WTC11 (cell line): ENCODE results near the gene SETD2. TPM values are rescaled to one million over a fixed set of nuclear protein-coding genes. Genes with fewer than 3 reads are reported as not detected.
A peak's percentile ranks its signal among the peaks of the same experiment; 100 is the strongest.

ENCODE experiments used
- ATAC-seq: fragments of 200-7000 bp; cut with Tn5 transposase; 2 replicates; pipeline ENCODE4 v1.10.0; 2021; ENCODE audit warnings: mild to moderate bottlenecking, moderate library complexity
- CTCF ChIA-PET: fragments of 300-600 bp; sonication (Branson Sonifier 250); formaldehyde crosslinking; loops from one replicate; lab custom pipeline; 2021; ENCODE audit warnings: antibody characterized with exemption; lab: Charles Lee
- POLR2A ChIA-PET: fragments of 350-600 bp; sonication (Branson Sonifier 250); formaldehyde crosslinking; loops from one replicate; lab custom pipeline; 2021; ENCODE audit warnings: antibody characterized with exemption; lab: Charles Lee
- DNase-seq: peaks from one replicate; pipeline ENCODE4 v3.0.0; 2021; ENCODE audit warnings: low spot score
- H3K27ac Mint-ChIP-seq: 2 replicates; pipeline ENCODE4 v1.8.0; 2021; ENCODE audit warnings: mixed read lengths
- H3K27me3 Mint-ChIP-seq: 2 replicates; pipeline ENCODE4 v1.8.0; 2021; ENCODE audit warnings: low read depth, mild to moderate bottlenecking, moderate library complexity, mixed read lengths
- H3K36me3 Mint-ChIP-seq: 2 replicates; pipeline ENCODE4 v1.8.0; 2021; ENCODE audit warnings: mixed read lengths
- H3K4me1 Mint-ChIP-seq: 2 replicates; pipeline ENCODE4 v1.8.0; 2022; ENCODE audit warnings: mixed read lengths
- H3K4me3 Mint-ChIP-seq: 2 replicates; pipeline ENCODE4 v1.8.0; 2021; ENCODE audit warnings: mild to moderate bottlenecking, moderate library complexity, mixed read lengths
- H3K9me3 Mint-ChIP-seq: 2 replicates; pipeline ENCODE4 v1.8.0; 2021; ENCODE audit warnings: mixed read lengths
- CREB1 ChIP-seq: sonication (generic); formaldehyde crosslinking; IDR thresholded peaks from 2 replicates; pipeline ENCODE4 v1.8.0; 2023; ENCODE audit warnings: mild to moderate bottlenecking, missing genetic modification reagents
- CREM ChIP-seq: sonication (generic); formaldehyde crosslinking; IDR thresholded peaks from 2 replicates; pipeline ENCODE4 v1.8.1; 2022; ENCODE audit warnings: mild to moderate bottlenecking, missing genetic modification reagents, moderate library complexity
- E2F1 ChIP-seq: sonication (generic); formaldehyde crosslinking; IDR thresholded peaks from 2 replicates; pipeline ENCODE4 v1.8.0; 2022; ENCODE audit warnings: mild to moderate bottlenecking, missing genetic modification reagents
- FOXP4 ChIP-seq: sonication (generic); formaldehyde crosslinking; IDR thresholded peaks from 2 replicates; pipeline ENCODE4 v1.8.0; 2022; ENCODE audit warnings: mild to moderate bottlenecking, missing genetic modification reagents
- IRF1 ChIP-seq: sonication (generic); formaldehyde crosslinking; IDR thresholded peaks from 2 replicates; pipeline ENCODE4 v1.8.0; 2023; ENCODE audit warnings: missing genetic modification reagents
- PREB ChIP-seq: sonication (generic); formaldehyde crosslinking; IDR thresholded peaks from 2 replicates; pipeline ENCODE4 v1.8.1; 2022; ENCODE audit warnings: mild to moderate bottlenecking, missing genetic modification reagents, moderate library complexity, borderline replicate concordance
- TCF7 ChIP-seq: sonication (generic); formaldehyde crosslinking; IDR thresholded peaks from 2 replicates; pipeline ENCODE4 v1.8.0; 2022; ENCODE audit warnings: mild to moderate bottlenecking, low read depth, missing genetic modification reagents, moderate library complexity
- TEAD4 ChIP-seq: sonication (generic); formaldehyde crosslinking; IDR thresholded peaks from 2 replicates; pipeline ENCODE4 v1.8.0; 2022; ENCODE audit warnings: mild to moderate bottlenecking, missing genetic modification reagents
- TP53 ChIP-seq: sonication (generic); formaldehyde crosslinking; IDR thresholded peaks from 2 replicates; pipeline ENCODE4 v1.8.1; 2023; ENCODE audit warnings: mild to moderate bottlenecking, missing genetic modification reagents
- ZBTB21 ChIP-seq: sonication (generic); formaldehyde crosslinking; IDR thresholded peaks from 2 replicates; pipeline ENCODE4 v1.8.1; 2023; ENCODE audit warnings: mild to moderate bottlenecking, missing genetic modification reagents, borderline replicate concordance
- ZNF232 ChIP-seq: sonication (generic); formaldehyde crosslinking; IDR thresholded peaks from 2 replicates; pipeline ENCODE4 v1.8.0; 2022; ENCODE audit warnings: mild to moderate bottlenecking, missing genetic modification reagents
- ZNF416 ChIP-seq: fragments of 250-450 bp; sonication (Bioruptor Pico); IDR thresholded peaks from 2 replicates; pipeline ENCODE4 v1.9.0; 2021; ENCODE audit warnings: mild to moderate bottlenecking, inconsistent platforms
- ZNF512 ChIP-seq: sonication (generic); formaldehyde crosslinking; IDR thresholded peaks from 2 replicates; pipeline ENCODE4 v1.8.1; 2022; ENCODE audit warnings: missing genetic modification reagents, borderline replicate concordance
- total RNA-seq: library from RNA; stranded (reverse); gene quantifications from 3 replicates; pipeline ENCODE4 v1.2.3, GENCODE V29; 2021
- TF ChIP-seq, protein P1 (sequence below): sonication (generic); formaldehyde crosslinking; IDR thresholded peaks from 2 replicates; pipeline ENCODE4 v1.8.0; 2022; ENCODE audit warnings: missing genetic modification reagents
- TF ChIP-seq, protein P2 (sequence below): sonication (generic); formaldehyde crosslinking; IDR thresholded peaks from 2 replicates; pipeline ENCODE4 v1.8.0; 2023; ENCODE audit warnings: mild to moderate bottlenecking, missing genetic modification reagents
- TF ChIP-seq, protein P3 (sequence below): sonication (generic); formaldehyde crosslinking; IDR thresholded peaks from 2 replicates; pipeline ENCODE4 v1.8.1; 2023; ENCODE audit warnings: mild to moderate bottlenecking, missing genetic modification reagents, moderate library complexity

The SETD2 gene
- total RNA-seq, 1 experiment from 2014 or later: 39.8 TPM

DNA sequence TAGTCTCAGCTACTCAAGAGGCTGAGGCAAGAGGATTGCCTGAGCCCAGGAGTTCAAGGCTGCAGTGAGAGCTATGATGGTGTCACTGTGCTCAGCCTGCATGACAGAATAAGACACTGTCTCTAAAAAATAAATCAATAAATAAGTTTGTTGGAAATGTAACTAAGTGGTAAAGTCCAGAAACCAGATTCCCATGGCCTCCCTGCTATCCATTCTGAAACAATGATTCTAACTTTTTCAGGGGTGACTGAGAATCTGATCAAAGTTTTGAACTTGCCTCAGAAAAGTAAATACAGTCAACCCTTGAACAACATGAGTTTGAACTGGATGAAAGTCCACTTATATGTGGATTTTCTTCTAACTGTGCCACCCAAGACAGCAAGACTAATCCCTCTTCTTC is 98.2 kb downstream of the SETD2 start:
- H3K4me3 Mint-ChIP-seq: no peak overlapping the region
- peaks cover 22% of the 10 kb centered on the region for H3K36me3 Mint-ChIP-seq
- ChIA-PET POLR2A (no interaction called here), CTCF (no interaction called here)
- H3K4me1 Mint-ChIP-seq: no peaks in the 10 kb centered on the region
- no peak for ATAC-seq
- no peak for TF ChIP-seq TP53 (CRISPR knock-in tag)
- TF ChIP-seq, protein P1, sequence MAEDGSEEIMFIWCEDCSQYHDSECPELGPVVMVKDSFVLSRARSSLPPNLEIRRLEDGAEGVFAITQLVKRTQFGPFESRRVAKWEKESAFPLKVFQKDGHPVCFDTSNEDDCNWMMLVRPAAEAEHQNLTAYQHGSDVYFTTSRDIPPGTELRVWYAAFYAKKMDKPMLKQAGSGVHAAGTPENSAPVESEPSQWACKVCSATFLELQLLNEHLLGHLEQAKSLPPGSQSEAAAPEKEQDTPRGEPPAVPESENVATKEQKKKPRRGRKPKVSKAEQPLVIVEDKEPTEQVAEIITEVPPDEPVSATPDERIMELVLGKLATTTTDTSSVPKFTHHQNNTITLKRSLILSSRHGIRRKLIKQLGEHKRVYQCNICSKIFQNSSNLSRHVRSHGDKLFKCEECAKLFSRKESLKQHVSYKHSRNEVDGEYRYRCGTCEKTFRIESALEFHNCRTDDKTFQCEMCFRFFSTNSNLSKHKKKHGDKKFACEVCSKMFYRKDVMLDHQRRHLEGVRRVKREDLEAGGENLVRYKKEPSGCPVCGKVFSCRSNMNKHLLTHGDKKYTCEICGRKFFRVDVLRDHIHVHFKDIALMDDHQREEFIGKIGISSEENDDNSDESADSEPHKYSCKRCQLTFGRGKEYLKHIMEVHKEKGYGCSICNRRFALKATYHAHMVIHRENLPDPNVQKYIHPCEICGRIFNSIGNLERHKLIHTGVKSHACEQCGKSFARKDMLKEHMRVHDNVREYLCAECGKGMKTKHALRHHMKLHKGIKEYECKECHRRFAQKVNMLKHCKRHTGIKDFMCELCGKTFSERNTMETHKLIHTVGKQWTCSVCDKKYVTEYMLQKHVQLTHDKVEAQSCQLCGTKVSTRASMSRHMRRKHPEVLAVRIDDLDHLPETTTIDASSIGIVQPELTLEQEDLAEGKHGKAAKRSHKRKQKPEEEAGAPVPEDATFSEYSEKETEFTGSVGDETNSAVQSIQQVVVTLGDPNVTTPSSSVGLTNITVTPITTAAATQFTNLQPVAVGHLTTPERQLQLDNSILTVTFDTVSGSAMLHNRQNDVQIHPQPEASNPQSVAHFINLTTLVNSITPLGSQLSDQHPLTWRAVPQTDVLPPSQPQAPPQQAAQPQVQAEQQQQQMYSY: no peak
- TF ChIP-seq FOXP4 (CRISPR knock-in tag): no peak
- no peak for TF ChIP-seq ZNF232 (CRISPR knock-in tag)
- no peak for TF ChIP-seq TCF7 (CRISPR knock-in tag)
- TF ChIP-seq IRF1: no peak
- no peak for TF ChIP-seq ZNF416 (CRISPR knock-in tag)
- no peaks in the 10 kb centered on the region for H3K9me3 Mint-ChIP-seq
- no peaks in the 10 kb centered on the region for H3K27me3 Mint-ChIP-seq
- no peak overlapping the region for H3K27ac Mint-ChIP-seq
- DNase-seq: no peak

GRCh38 chr3:47065058-47065457 is 98.9 kb downstream of the SETD2 start:
- DNase-seq (no peak), ATAC-seq (no peak)
- Mint-ChIP-seq H3K27me3 (no peaks in the 10 kb centered on the region), H3K4me3 (no peak overlapping the region), H3K27ac (peak overlapping the region; percentile 34; the same call in 1 of the 2 replicates), H3K4me1 (no peaks in the 10 kb centered on the region), H3K9me3 (no peaks in the 10 kb centered on the region), H3K36me3 (peaks cover 21% of the 10 kb centered on the region)
- ChIA-PET POLR2A (no interaction called here), CTCF (no interaction called here)
- TF ChIP-seq TEAD4 (CRISPR knock-in tag) (no peak), ZBTB21 (CRISPR knock-in tag) (no peak), CREB1 (no peak), PREB (no peak), E2F1 (no peak), CREM (CRISPR knock-in tag) (no peak), ZNF512 (CRISPR knock-in tag) (no peak)
- TF ChIP-seq, protein P2, sequence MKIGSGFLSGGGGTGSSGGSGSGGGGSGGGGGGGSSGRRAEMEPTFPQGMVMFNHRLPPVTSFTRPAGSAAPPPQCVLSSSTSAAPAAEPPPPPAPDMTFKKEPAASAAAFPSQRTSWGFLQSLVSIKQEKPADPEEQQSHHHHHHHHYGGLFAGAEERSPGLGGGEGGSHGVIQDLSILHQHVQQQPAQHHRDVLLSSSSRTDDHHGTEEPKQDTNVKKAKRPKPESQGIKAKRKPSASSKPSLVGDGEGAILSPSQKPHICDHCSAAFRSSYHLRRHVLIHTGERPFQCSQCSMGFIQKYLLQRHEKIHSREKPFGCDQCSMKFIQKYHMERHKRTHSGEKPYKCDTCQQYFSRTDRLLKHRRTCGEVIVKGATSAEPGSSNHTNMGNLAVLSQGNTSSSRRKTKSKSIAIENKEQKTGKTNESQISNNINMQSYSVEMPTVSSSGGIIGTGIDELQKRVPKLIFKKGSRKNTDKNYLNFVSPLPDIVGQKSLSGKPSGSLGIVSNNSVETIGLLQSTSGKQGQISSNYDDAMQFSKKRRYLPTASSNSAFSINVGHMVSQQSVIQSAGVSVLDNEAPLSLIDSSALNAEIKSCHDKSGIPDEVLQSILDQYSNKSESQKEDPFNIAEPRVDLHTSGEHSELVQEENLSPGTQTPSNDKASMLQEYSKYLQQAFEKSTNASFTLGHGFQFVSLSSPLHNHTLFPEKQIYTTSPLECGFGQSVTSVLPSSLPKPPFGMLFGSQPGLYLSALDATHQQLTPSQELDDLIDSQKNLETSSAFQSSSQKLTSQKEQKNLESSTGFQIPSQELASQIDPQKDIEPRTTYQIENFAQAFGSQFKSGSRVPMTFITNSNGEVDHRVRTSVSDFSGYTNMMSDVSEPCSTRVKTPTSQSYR (CRISPR knock-in tag): no peak
- TF ChIP-seq, protein P3, sequence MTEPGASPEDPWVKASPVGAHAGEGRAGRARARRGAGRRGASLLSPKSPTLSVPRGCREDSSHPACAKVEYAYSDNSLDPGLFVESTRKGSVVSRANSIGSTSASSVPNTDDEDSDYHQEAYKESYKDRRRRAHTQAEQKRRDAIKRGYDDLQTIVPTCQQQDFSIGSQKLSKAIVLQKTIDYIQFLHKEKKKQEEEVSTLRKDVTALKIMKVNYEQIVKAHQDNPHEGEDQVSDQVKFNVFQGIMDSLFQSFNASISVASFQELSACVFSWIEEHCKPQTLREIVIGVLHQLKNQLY (CRISPR knock-in tag): no peak
